ENCODE results near the gene PARL. TPM values are rescaled to one million over a fixed set of nuclear protein-coding genes. Genes with fewer than 3 reads are reported as not detected.

Gene PARL
- total RNA-seq, 1 donor from 2014 or later = 58.5 TPM

DNA sequence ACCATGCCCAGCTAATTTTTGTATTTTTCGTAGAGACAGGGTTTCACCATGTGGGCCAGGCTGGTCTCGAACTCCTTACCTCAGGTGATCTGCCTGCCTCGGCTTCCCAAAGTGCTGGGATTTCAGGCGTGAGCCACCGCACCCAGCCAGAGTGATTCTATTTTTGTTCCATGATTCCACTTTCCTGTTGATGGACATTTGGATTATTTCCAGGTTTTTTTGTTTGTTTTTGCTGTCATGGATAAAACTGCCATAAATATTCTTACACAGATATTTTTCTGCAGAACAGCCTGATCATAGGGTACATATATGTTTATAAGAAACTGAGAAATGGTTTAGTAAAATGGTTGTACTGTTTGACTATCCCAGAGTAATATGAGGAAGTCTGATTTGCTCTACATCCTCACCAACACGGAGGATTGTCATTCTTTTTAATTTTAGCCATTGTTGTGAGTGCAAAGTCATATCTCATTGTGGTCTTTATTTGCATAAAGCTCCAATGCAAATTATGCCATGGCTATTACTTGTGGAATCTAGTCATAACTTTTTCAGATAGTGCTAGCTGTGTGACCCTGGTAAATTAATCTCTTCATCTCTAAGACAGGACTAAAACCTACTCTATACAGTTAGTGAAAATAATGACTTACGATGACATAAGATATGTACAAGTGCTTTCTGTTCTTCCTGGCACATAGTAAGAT lies 102.0 kb downstream of the PARL start:
- Mint-ChIP-seq H3K27me3 (ENCODE audit: unreplicated experiment) (no peaks in the 10 kb centered on the region), H3K9me3 (ENCODE audit: unreplicated experiment) (peaks cover 3% of the 10 kb centered on the region), H3K4me3 (ENCODE audit: unreplicated experiment) (no peak overlapping the region), H3K27ac (ENCODE audit: unreplicated experiment) (no peak overlapping the region), H3K36me3 (ENCODE audit: unreplicated experiment) (no peaks in the 10 kb centered on the region), H3K4me1 (ENCODE audit: low read depth, unreplicated experiment) (no peaks in the 10 kb centered on the region)
- no peak for TF ChIP-seq CTCF (IDR thresholded peaks at IDR 0.05; ENCODE audit: partially characterized antibody, unreplicated experiment)
- DNase-seq = no peak

DNA sequence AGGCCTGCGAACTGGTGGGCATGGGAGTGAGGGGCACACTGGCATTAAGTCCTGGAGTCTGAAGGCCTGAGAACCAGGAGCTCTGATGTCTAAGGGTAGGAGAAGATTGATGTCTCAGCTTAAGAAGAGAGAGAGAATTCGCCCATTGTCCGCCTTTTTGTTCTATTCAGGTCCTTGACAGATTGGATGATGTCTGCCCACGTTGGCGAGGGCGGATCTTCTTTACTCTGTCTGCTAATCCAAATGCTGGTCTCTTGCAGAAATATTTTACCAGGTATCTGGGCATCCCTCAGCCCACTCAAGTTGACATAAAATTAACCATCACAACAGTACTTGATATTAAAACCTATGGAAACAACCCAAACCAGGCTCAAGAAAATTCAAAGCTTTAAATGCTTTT lies 103.4 kb downstream of the PARL start:
- DNase-seq = no peak
- Mint-ChIP-seq H3K4me1 (ENCODE audit: low read depth, unreplicated experiment) (no peaks in the 10 kb centered on the region), H3K27ac (ENCODE audit: unreplicated experiment) (no peak overlapping the region), H3K27me3 (ENCODE audit: unreplicated experiment) (no peaks in the 10 kb centered on the region), H3K4me3 (ENCODE audit: unreplicated experiment) (no peak overlapping the region), H3K9me3 (ENCODE audit: unreplicated experiment) (peaks cover 3% of the 10 kb centered on the region), H3K36me3 (ENCODE audit: unreplicated experiment) (no peaks in the 10 kb centered on the region)
- TF ChIP-seq CTCF (IDR thresholded peaks at IDR 0.05; ENCODE audit: partially characterized antibody, unreplicated experiment) = no peak

GRCh38 chr3:183779896-183780465 lies 104.7 kb downstream of the PARL start:
- H3K4me1 Mint-ChIP-seq (ENCODE audit: low read depth, unreplicated experiment) = no peaks in the 10 kb centered on the region
- H3K4me3 Mint-ChIP-seq (ENCODE audit: unreplicated experiment) = no peak overlapping the region
- peaks cover 3% of the 10 kb centered on the region for H3K9me3 Mint-ChIP-seq (ENCODE audit: unreplicated experiment)
- no peak for TF ChIP-seq CTCF (IDR thresholded peaks at IDR 0.05; ENCODE audit: partially characterized antibody, unreplicated experiment)
- no peak overlapping the region for H3K27ac Mint-ChIP-seq (ENCODE audit: unreplicated experiment)
- H3K36me3 Mint-ChIP-seq (ENCODE audit: unreplicated experiment) = no peaks in the 10 kb centered on the region
- no peaks in the 10 kb centered on the region for H3K27me3 Mint-ChIP-seq (ENCODE audit: unreplicated experiment)
- no peak for DNase-seq

Small RNA genes within 50 kb of the gene (microRNA-seq; reads per million reads assigned to microRNA genes)
- gene MIR4448 (ENCODE audit: unreplicated experiment) = not detected

Other genes with a start within 250 kb of the PARL start
- 152 TPM for gene KLHL24, start 249.3 kb downstream of the PARL start, total RNA-seq (ENCODE audit: unreplicated experiment)
- gene YEATS2, start 187.1 kb downstream of the PARL start, total RNA-seq (ENCODE audit: unreplicated experiment) = 56.1 TPM
- gene MAP6D1, start 59.3 kb downstream of the PARL start, total RNA-seq (ENCODE audit: unreplicated experiment) = 10.2 TPM
- 134 TPM for gene ABCC5, start 133.0 kb upstream of the PARL start, total RNA-seq (ENCODE audit: unreplicated experiment)
- not detected for gene HTR3D, start 146.9 kb upstream of the PARL start, total RNA-seq (ENCODE audit: unreplicated experiment)
- not detected for gene HTR3C, start 168.2 kb upstream of the PARL start, total RNA-seq (ENCODE audit: unreplicated experiment)
- gene HTR3E, start 212.2 kb upstream of the PARL start, total RNA-seq (ENCODE audit: unreplicated experiment) = not detected